K562 (cell line): Measurements from ENCODE around the gene ARHGEF16. TPM values are rescaled to one million over a fixed set of nuclear protein-coding genes. Genes with fewer than 3 reads are reported as not detected.

ENCODE experiments used
- ATAC-seq: fragments of 200-7000 bp; cut with Tn5 transposase; 3 replicates; pipeline ENCODE4 v1.9.1; 2020; ENCODE audit warnings: moderate library complexity
- BruUV-seq: library from RNA; stranded (reverse); fragments of 400-500 nt; replicated peaks from 2 replicates; lab custom pipeline; 2021; lab: Mats Ljungman, UMichigan
- CTCF ChIA-PET: fragments of 300-600 bp; formaldehyde crosslinking; extraction: SDS; loops from one replicate; lab custom pipeline; 2021; ENCODE audit warnings: low intra/inter-chr PET ratio; lab: Yijun Ruan, JAX
- POLR2A ChIA-PET: fragments of 300-600, 350-650 bp; sonication (Branson Sonifier 250); formaldehyde crosslinking; extraction: SDS; loops from one replicate; lab custom pipeline; 2021; ENCODE audit warnings: antibody characterized with exemption, inconsistent platforms; lab: Yijun Ruan, JAX
- DNase-seq, 4 experiments: peaks; one replicate each; pipeline versions ENCODE4 v3.0.0 to v3.0.0-alpha.2; 2011 to 2018; ENCODE audit warnings: low spot score in 3 of 4, mixed read lengths in 3 of 4; ENCODE audit errors: extremely low read depth in 1 of 4
- FAIRE-seq: peaks from 2 replicates; lab custom pipeline; 2011; peaks lifted over from hg19 to GRCh38; lab: Jason Lieb, UNC
- H2AFZ ChIP-seq: 2 replicates; pipeline ENCODE4 v1.6.0; 2011; ENCODE audit warnings: low read depth, low read length, control low read depth, inconsistent platforms
- H3K27ac ChIP-seq: fragments of 200-600 bp; 3 replicates; pipeline ENCODE4 v1.8.0; 2011; ENCODE audit warnings: low read depth, mild to moderate bottlenecking, control low read depth, inconsistent platforms, low read length, moderate library complexity, mixed read lengths; ENCODE audit errors: extremely low read depth
- H3K27me3 ChIP-seq, 2 experiments: fragments of 300-600 bp in 1 of 2; 2 replicates in 1 of 2; 3 replicates in 1 of 2; pipeline versions ENCODE4 v1.6.0 to v1.8.0; 2011; ENCODE audit warnings: inconsistent platforms in 2 of 2, low read length in 2 of 2, mild to moderate bottlenecking in 1 of 2, mixed read lengths in 1 of 2, moderate library complexity in 1 of 2; ENCODE audit not compliant: control insufficient read depth in 2 of 2, insufficient read depth in 2 of 2
- H3K36me3 ChIP-seq: fragments of 300-600 bp; 3 replicates; pipeline ENCODE4 v1.8.0; 2011; ENCODE audit warnings: mild to moderate bottlenecking, low read length, inconsistent platforms; ENCODE audit not compliant: control insufficient read depth, insufficient read depth
- H3K4me1 ChIP-seq, 2 experiments: fragments of 200-600 bp in 1 of 2; replicated peaks in 1 of 2; 2 replicates in 1 of 2; 3 replicates in 1 of 2; pipeline versions ENCODE4 v1.5.1 to v1.8.0; 2011; ENCODE audit warnings: inconsistent platforms in 2 of 2, low read length in 2 of 2, mild to moderate bottlenecking in 1 of 2, mixed read lengths in 1 of 2, moderate library complexity in 1 of 2; ENCODE audit not compliant: control insufficient read depth in 2 of 2, insufficient read depth in 2 of 2
- H3K4me2 ChIP-seq: 2 replicates; pipeline ENCODE4 v1.6.1; 2011; ENCODE audit warnings: low read length, control low read depth, inconsistent platforms, mixed read lengths; ENCODE audit not compliant: insufficient read depth
- H3K4me3 ChIP-seq: fragments of 200-600 bp; sonication (generic), shearing (Covaris generic); 2 replicates; pipeline ENCODE4 v1.5.1; 2016; ENCODE audit warnings: control low read depth, inconsistent platforms
- H3K79me2 ChIP-seq: fragments of 200-600 bp; 3 replicates; pipeline ENCODE4 v1.8.0; 2011; ENCODE audit warnings: low read length, inconsistent platforms; ENCODE audit not compliant: control insufficient read depth, insufficient read depth
- H3K9ac ChIP-seq, 2 experiments: 2 replicates each; pipeline versions ENCODE4 v1.6.0 to v1.6.1; 2011; ENCODE audit warnings: low read depth in 2 of 2, low read length in 2 of 2, control low read depth in 1 of 2, inconsistent platforms in 1 of 2, mild to moderate bottlenecking in 1 of 2, mixed read lengths in 1 of 2; ENCODE audit not compliant: insufficient read depth in 1 of 2
- H3K9me1 ChIP-seq: one replicate; pipeline ENCODE4 v1.6.0; 2011; ENCODE audit warnings: inconsistent platforms, mild to moderate bottlenecking, low read length, moderate library complexity; ENCODE audit not compliant: control insufficient read depth, insufficient read depth
- H3K9me3 ChIP-seq: replicated peaks from 2 replicates; pipeline ENCODE4 v1.5.1; 2011; ENCODE audit warnings: low read depth, low read length, inconsistent platforms; ENCODE audit not compliant: control insufficient read depth, insufficient read depth
- H4K20me1 ChIP-seq: replicated peaks from 2 replicates; pipeline ENCODE4 v1.6.1; 2011; ENCODE audit warnings: low read length, inconsistent platforms, mixed read lengths; ENCODE audit not compliant: control insufficient read depth, insufficient read depth
- ARHGAP35 ChIP-seq: fragments of 450-650 bp; IDR thresholded peaks from 2 replicates; pipeline ENCODE4 v1.6.1; 2018; ENCODE audit not compliant: partially characterized antibody
- ATF7 ChIP-seq: fragments of 450-650 bp; IDR thresholded peaks from 2 replicates; pipeline ENCODE4 v1.7.1; 2014; ENCODE audit warnings: mild to moderate bottlenecking, moderate library complexity
- C11orf30 ChIP-seq: fragments of 450-650 bp; IDR thresholded peaks from 2 replicates; pipeline ENCODE4 v1.6.1; 2016; ENCODE audit warnings: low read depth, mild to moderate bottlenecking
- CBFA2T3 ChIP-seq: fragments of 450-650 bp; IDR thresholded peaks from 2 replicates; pipeline ENCODE4 v1.6.1; 2017
- CEBPB ChIP-seq: fragments of 450-650 bp; IDR thresholded peaks from 2 replicates; pipeline ENCODE4 v1.6.1; 2016; ENCODE audit warnings: missing genetic modification characterization, missing compliant biosample characterization
- CREBBP ChIP-seq: IDR thresholded peaks from one replicate; pipeline ENCODE4 v1.6.1; 2012; ENCODE audit warnings: low read depth, mild to moderate bottlenecking, control low read depth, inconsistent platforms, low read length
- FOXJ3 ChIP-seq: sonication (generic); formaldehyde crosslinking; IDR thresholded peaks from 2 replicates; pipeline ENCODE4 v1.4.0; 2020; ENCODE audit warnings: mild to moderate bottlenecking, missing genetic modification reagents
- JUNB ChIP-seq: fragments of 450-650 bp; formaldehyde crosslinking; conservative IDR thresholded peaks from 2 replicates; pipeline ENCODE4 v1.4.0; 2020; ENCODE audit warnings: mild to moderate bottlenecking
- TAF1 ChIP-seq: IDR thresholded peaks from 2 replicates; pipeline ENCODE4 v1.6.1; 2011; ENCODE audit warnings: mild to moderate bottlenecking, low read length, moderate library complexity; ENCODE audit not compliant: insufficient read depth, control insufficient read depth, severe bottlenecking; ENCODE audit errors: extremely low read depth
- THRAP3 ChIP-seq: fragments of 450-650 bp; IDR thresholded peaks from 2 replicates; pipeline ENCODE4 v1.6.1; 2016; ENCODE audit warnings: mild to moderate bottlenecking, inconsistent platforms, borderline replicate concordance
- TRIM28 ChIP-seq: fragments of 450-650 bp; IDR thresholded peaks from 2 replicates; pipeline ENCODE4 v1.6.1; 2017
- ZNF197 ChIP-seq: fragments of 200-800 bp; sonication (Bioruptor generic); IDR thresholded peaks from 2 replicates; pipeline ENCODE4 v1.6.1; 2016; ENCODE audit warnings: low read depth, missing genetic modification characterization, missing compliant biosample characterization
- ZNF354B ChIP-seq: fragments of 250-450 bp; sonication (Bioruptor Pico); IDR thresholded peaks from 2 replicates; pipeline ENCODE4 v1.4.0; 2020
- ZNF431 ChIP-seq: sonication (generic); formaldehyde crosslinking; IDR thresholded peaks from 2 replicates; pipeline ENCODE4 v1.8.0; 2022; ENCODE audit warnings: mild to moderate bottlenecking, missing genetic modification reagents
- WGBS: fragments of 100-300 bp; shearing (Covaris generic); methylation state at CpG from one replicate; pipeline ENCODE4 v1.1.6; 2016; ENCODE audit warnings: low coverage, mixed read lengths; ENCODE audit not compliant: insufficient coverage; ENCODE audit errors: missing lambda C conversion rate; 5-methylcytosine and 5-hydroxymethylcytosine counted together
- in situ Hi-C: fragments of 300-500 bp; cut with MboI; formaldehyde crosslinking; loops from 4 replicates; pipeline ENCODE4 v1.15.0; 2018; ENCODE audit warnings: inconsistent platforms, mixed read lengths
- intact Hi-C: fragments of 100-400 bp; cut with micrococcal nuclease; formaldehyde crosslinking; loops from 2 replicates; pipeline ENCODE4 v1.14.2; 2022
- polyA plus RNA-seq, 8 experiments: library from polyadenylated mRNA; depleted of rRNA in 4 of 8; stranded (reverse) in 5 of 8; unstranded in 3 of 8; fragments of >200 nt; fragmentation: Nextera tagmentation in 2 of 8; fragmentation: Illumina TruSeq in 1 of 8; extraction: Ambion mirVana in 2 of 8; extraction: Trizol in 1 of 8; gene quantifications; 2 replicates each; pipeline versions ENCODE4 v1.2.1 to v1.2.3, GENCODE V29; 2011 to 2014; ENCODE audit warnings: inconsistent platforms in 1 of 8, missing spikeins in 1 of 8
- total RNA-seq, 7 experiments: library from RNA; depleted of rRNA in 6 of 7; stranded (reverse); fragments of >200 nt in 6 of 7; fragmentation: Illumina TruSeq in 2 of 7; extraction: Trizol in 2 of 7; gene quantifications; 2 replicates each; pipeline versions ENCODE4 v1.2.1 to v1.2.3, GENCODE V29; 2011 to 2021; ENCODE audit warnings: low replicate concordance in 1 of 7
- TF ChIP-seq, protein P1 (sequence below): fragments of 150-350 bp; IDR thresholded peaks from 2 replicates; pipeline ENCODE4 v1.6.1; 2014; ENCODE audit warnings: low read depth, mild to moderate bottlenecking, low read length, borderline replicate concordance

The ARHGEF16 gene
- total and polyA plus RNA-seq, 9 of the 15 experiments (the other 6 are each of a cell fraction or from before 2014, with no cell fraction given): 0.15 to 1.2 (median 0.49) TPM; not detected in 2

DNA sequence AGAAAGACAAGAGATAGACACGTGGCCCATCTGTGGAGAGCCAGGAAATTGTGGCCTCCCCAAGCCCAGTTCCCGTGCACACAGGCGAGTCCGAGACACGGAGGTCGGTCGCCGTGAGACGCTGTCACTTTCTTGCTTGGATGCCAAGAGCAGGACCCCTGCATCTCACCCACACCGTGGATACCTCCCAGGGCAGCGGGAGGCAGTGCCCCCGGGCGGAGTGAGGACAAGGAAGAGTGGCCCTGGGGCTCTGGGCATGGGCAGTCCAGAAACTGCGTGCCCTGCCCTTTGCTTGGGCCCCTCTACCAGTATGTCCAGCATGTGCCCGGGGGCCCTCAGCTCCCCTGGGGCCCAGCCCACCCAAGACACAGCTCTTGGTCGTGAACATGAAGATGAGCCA is 24.7 kb upstream of the ARHGEF16 start:
- ChIA-PET POLR2A (interaction anchor here (0.6 kb wide), 1 partner anchor 9 kb away, joined by 4 read pairs; no protein-coding TSS in a partner anchor), CTCF (no interaction called here)
- no peaks in the 10 kb centered on the region for H3K36me3 ChIP-seq
- peaks cover 20 to 88% of the 10 kb centered on the region in 2 experiments; a peak in 3 of 5 replicates for H3K27me3 ChIP-seq
- H3K4me2 ChIP-seq: no peak overlapping the region
- H2AFZ ChIP-seq: no peak overlapping the region
- no peak overlapping the region for H3K9ac ChIP-seq
- no peak for ATAC-seq
- 0% methylated on average over 16 of the region's 16 CpGs for WGBS
- in situ Hi-C loops (loop anchor here (10.0 kb wide), 1 partner anchor 605 kb away; no protein-coding TSS in a partner anchor), intact Hi-C loops (loop anchor here (10.0 kb wide), 1 partner anchor 1015 kb away; the partner anchor contains the start of gene PEX10)
- no peak overlapping the region for H3K4me3 ChIP-seq
- H4K20me1 ChIP-seq: peaks cover 18% of the 10 kb centered on the region
- H3K4me1 ChIP-seq: peaks cover 0 to 17% of the 10 kb centered on the region in 2 experiments; a peak in 2 of 5 replicates
- H3K9me3 ChIP-seq: no peaks in the 10 kb centered on the region
- TF ChIP-seq THRAP3: no peak
- H3K9me1 ChIP-seq: peaks cover 3% of the 10 kb centered on the region
- no peak for FAIRE-seq
- DNase-seq: no peak
- H3K79me2 ChIP-seq: no peaks in the 10 kb centered on the region
- no TSS peak for BruUV-seq
- no peak overlapping the region for H3K27ac ChIP-seq

DNA sequence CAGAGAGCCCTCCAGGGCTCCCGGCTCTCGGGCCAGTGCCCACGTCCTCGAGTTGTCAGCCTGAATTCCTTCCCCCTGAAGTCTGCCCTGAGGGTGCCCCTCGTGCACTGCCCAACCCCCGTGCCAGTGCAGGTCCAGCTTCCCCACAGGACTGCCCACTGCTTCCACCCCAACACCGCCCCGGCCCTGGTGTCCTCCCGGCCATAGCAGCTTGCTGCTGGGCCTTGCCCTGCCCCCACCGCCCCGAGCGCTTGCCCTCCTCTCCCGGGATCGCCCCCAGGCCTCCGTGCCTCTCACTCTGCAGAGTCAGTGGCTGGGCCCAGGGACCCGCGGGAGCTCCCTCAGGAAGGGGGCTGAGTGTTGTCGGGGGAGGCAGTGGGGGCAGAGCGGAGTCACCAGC is 24.1 kb upstream of the ARHGEF16 start:
- H3K27ac ChIP-seq: no peak overlapping the region
- ChIA-PET POLR2A (interaction anchor here (0.6 kb wide), 1 partner anchor 8 kb away, joined by 4 read pairs; no protein-coding TSS in a partner anchor), CTCF (no interaction called here)
- H3K9ac ChIP-seq: no peak overlapping the region
- H3K79me2 ChIP-seq: no peaks in the 10 kb centered on the region
- 1% methylated on average over 19 of the region's 19 CpGs for WGBS
- BruUV-seq: no TSS peak
- ATAC-seq: no peak
- intact Hi-C loops (no loop called here), in situ Hi-C loops (no loop called here)
- FAIRE-seq: no peak
- no peak overlapping the region for H2AFZ ChIP-seq
- H4K20me1 ChIP-seq: peaks cover 18% of the 10 kb centered on the region
- peaks cover 3% of the 10 kb centered on the region for H3K9me1 ChIP-seq
- DNase-seq: no peak
- H3K4me2 ChIP-seq: no peak overlapping the region
- no peaks in the 10 kb centered on the region for H3K36me3 ChIP-seq
- H3K4me1 ChIP-seq: peaks cover 0 to 14% of the 10 kb centered on the region in 2 experiments; a peak in 2 of 5 replicates
- H3K4me3 ChIP-seq: no peak overlapping the region
- peaks cover 26 to 92% of the 10 kb centered on the region in 2 experiments; a peak in 4 of 5 replicates for H3K27me3 ChIP-seq
- H3K9me3 ChIP-seq: no peaks in the 10 kb centered on the region
- no peak for TF ChIP-seq TAF1
- no peak for TF ChIP-seq ZNF197 (CRISPR knock-in tag)
- TF ChIP-seq FOXJ3 (CRISPR knock-in tag): no peak
- no peak for TF ChIP-seq ZNF354B
- no peak for TF ChIP-seq ATF7
- TF ChIP-seq CBFA2T3: no peak
- TF ChIP-seq ZNF431 (CRISPR knock-in tag): no peak
- TF ChIP-seq, protein P1, sequence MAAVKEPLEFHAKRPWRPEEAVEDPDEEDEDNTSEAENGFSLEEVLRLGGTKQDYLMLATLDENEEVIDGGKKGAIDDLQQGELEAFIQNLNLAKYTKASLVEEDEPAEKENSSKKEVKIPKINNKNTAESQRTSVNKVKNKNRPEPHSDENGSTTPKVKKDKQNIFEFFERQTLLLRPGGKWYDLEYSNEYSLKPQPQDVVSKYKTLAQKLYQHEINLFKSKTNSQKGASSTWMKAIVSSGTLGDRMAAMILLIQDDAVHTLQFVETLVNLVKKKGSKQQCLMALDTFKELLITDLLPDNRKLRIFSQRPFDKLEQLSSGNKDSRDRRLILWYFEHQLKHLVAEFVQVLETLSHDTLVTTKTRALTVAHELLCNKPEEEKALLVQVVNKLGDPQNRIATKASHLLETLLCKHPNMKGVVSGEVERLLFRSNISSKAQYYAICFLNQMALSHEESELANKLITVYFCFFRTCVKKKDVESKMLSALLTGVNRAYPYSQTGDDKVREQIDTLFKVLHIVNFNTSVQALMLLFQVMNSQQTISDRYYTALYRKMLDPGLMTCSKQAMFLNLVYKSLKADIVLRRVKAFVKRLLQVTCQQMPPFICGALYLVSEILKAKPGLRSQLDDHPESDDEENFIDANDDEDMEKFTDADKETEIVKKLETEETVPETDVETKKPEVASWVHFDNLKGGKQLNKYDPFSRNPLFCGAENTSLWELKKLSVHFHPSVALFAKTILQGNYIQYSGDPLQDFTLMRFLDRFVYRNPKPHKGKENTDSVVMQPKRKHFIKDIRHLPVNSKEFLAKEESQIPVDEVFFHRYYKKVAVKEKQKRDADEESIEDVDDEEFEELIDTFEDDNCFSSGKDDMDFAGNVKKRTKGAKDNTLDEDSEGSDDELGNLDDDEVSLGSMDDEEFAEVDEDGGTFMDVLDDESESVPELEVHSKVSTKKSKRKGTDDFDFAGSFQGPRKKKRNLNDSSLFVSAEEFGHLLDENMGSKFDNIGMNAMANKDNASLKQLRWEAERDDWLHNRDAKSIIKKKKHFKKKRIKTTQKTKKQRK: no peak
- no peak for TF ChIP-seq CEBPB (tag)
- no peak for TF ChIP-seq C11orf30
- TF ChIP-seq JUNB: no peak
- no peak for TF ChIP-seq CREBBP
- TF ChIP-seq ARHGAP35: no peak
- TF ChIP-seq TRIM28: no peak
